Measurements from ENCODE around the gene HS6ST1.

The HS6ST1 gene

DNA sequence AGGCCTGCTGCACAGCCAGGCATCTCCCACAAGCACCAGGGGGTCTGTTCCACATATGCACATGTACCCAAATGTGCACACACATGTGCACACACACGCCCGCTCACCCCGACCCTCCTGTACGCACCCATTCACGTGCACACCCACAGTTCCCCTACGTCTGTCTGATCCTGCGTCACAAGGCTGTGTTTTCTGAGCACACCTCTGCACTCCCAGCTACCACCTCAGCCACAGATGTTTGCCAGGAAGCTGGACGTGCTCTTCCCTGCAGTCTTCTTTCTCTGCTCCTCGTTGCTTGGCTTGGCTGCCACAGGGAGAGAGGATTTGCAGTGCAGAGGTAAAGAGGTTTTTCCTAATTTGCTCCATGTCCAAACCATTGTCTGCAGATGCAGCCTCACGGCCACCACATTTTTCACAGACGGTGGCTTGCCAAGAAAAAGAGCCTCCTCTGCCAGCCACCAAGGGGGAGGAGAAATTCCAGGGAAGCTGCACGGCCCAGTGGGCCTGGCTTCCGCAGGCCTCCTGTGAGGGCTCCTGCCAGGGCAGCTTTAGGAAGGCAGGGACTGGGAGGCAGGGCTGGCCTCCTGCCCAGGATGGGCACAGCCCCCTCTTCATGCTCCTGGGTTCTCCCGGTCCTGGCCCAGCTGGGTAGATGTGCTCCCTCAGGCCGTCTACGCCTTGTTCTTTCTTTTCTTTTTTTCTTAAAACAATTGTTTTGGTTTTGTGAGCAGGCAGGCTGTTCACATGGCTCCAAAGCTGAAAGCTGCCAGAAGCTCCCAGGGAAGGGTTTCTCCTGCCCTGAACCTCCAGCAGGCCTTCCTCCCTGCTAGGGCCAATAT, 29.3 kb upstream of the HS6ST1 start:
- peak; percentile 85 for DNase-seq (ENCODE audit: low spot score)

DNA sequence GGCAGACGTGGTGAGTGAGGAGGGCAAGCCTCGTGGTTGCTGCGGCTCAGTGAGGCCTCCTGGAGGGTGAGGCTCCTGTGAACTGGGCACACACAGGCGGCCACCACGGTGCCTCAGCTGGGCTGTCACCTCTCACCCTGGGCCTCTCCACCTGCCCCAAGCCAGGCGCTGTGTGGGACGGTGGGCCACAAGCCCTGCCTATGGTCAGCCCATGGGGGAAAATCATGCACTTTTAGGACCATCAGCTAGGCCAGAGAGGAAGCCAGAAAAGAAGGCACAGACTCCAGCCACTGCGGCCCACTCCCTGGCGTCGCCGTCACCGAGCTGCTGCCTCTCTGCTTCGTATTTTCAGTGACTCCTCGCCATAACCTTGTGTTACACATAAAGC, 28.5 kb upstream of the HS6ST1 start:
- no peak for DNase-seq (ENCODE audit: low spot score)

DNA sequence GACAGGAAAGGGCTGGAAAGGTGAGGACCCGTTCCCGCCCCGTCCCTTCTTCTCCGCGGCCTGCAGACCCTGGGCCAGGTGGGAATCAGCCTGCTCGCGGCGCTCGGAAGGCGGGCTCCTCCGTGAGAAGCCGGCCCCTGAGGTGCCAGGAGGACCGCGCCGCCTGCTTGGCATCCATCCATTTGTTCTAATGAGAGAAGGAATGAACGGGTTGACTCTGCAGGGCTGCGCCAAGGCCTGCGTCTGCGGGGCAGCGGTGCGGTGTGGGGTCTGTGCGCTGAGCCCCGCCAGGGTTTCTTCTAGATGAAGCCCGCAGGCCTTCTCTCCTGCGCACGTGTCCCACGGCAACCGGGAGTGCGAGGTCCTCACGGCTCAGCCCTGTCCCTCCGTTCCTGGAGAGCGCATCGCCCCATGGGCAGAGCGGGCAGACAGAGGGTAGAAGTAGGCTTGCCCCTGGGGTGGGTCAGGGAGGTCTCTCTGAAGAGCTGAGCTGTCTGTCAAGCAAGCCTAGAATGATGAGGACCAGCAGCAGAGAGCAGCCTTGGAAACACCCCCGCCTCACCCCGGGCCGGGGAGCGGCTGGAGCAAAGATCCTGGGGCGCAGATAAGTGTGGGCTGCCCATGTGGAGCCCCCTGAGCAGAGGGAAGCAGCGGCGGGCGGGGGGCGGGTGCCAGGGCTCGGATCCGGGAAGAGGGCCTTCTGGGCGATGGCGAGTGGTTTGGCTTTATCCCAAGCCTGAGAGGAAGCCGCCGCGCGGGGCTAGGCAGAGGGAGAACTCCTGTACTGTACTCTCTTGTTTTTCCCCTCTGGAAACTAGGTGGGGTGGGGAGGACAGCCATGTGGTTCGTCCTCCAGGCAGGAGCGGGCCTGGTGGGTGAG, 27.9 kb upstream of the HS6ST1 start:
- no peak for DNase-seq (ENCODE audit: low spot score)

DNA sequence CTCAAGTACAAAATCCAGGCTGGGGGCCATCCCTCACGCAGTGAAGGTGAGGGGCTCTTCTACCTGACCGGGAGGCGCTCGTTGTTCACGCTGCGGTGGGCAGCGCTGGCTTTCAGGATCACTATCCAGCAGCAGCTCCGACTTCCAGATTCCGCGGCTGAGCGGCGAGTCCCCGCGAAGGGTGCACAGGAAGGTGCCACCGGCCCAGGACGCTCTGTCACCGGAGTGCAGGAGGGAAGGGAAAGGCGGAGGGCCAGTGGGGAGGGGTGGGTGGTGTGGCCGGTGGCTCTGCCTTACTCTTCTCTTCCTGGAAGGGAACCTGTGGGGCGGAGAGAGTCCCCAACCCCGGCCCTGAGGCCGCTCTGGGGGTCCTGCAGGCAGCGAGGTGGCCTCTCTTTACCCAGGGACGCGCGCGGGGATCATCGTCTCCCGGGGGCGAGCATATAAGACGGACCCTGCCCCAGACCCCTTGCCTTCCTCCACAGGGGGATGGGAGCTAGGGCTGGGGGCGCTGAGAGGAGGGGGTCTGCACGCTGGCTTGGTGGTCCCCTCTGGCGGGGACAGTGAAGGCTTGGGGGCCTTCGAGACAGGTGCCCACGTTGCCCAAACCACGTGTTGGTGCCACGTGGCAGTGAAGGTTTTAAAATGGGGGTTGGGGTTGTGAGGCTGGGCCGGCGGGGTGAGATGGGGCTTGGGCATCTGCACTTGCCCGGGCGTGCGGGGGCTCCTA, 26.9 kb upstream of the HS6ST1 start:
- DNase-seq (ENCODE audit: low spot score), result no peak

DNA sequence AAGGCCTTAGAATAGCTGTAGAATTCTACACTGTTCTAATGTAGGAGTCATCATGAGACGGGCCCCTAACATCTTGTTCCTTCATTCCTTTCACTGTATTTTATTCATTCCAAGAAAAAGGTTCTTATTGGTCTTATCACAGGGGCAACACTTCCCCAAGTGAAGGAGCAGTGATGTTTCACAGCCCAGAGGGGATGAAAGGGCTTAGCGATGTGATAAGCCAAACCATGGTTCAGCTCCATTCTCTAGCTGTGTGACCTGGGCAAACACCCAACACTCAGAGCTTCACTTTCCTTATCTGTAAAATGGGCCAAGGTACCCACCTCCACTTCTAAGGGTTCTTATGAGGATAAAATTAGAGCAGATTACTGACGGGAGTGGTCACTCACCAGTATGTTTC, 25.4 kb upstream of the HS6ST1 start:
- DNase-seq (ENCODE audit: low spot score), result no peak

DNA sequence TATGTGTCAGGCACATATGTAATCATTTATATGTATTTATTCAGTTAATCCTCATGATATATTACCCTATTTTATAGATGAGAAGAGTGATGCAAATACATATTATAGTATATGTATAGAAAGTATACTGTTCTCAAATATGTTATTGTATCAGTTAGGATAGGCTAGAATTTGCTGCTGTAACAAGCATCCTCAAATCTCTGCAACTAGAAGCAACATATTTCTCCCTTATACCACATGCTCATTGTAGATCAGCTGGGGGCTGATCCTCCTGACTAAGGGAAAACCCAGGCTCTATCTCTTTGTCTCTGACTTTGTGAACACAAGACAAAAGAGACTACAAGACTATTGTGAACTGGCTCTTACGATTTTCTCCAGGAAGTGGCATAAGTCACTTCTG, 24.8 kb upstream of the HS6ST1 start:
- no peak for DNase-seq (ENCODE audit: low spot score)

DNA sequence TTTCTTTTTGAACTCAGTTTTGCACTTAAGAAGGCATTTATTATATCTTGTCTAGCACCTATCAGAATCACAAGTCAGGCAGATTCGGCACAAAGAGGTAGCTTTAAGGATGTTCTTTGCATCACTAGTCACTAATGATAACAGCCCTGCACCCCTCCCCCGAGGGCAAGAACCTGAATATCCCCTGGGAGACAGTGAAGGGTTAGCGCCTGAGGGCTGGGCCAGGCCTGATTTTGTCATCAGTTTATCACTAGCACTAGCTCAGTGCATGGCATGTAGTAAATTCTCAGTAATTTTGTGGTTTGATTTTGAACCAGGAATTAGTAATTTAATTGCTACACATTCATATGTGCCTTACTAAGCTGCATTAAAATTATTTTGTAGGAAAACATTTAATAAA, 23.9 kb upstream of the HS6ST1 start:
- DNase-seq (ENCODE audit: low spot score), result no peak

GRCh38 chr2:128341621-128342020, 23.0 kb upstream of the HS6ST1 start:
- no peak for DNase-seq (ENCODE audit: low spot score)

DNA sequence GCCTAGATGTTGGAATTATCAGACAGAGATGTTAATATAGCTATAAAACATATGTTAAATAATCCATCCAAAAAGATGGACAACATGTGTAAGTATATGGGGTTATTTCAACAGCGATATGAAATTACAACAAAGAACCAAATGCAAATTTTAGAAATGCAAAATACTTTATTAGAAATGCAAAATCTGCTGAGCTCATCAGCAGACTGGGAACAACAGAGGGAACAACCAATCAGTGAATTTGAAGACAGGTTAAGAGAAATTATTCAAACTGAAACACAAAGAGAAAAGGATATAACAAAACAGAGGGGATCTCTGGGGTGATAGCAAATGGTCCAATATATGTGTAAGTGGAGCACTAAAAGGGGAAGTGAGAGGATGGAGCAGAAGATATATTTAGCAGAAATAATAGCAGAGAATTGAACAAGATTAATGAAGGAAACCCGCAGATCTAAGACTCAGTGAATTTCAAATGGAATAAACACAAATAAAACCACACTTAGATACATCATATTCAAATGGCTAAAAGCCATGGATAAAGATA, 13.5 kb upstream of the HS6ST1 start:
- no peak for DNase-seq (ENCODE audit: low spot score)

GRCh38 chr2:128330583-128330982, 11.9 kb upstream of the HS6ST1 start:
- DNase-seq (ENCODE audit: low spot score), result no peak

DNA sequence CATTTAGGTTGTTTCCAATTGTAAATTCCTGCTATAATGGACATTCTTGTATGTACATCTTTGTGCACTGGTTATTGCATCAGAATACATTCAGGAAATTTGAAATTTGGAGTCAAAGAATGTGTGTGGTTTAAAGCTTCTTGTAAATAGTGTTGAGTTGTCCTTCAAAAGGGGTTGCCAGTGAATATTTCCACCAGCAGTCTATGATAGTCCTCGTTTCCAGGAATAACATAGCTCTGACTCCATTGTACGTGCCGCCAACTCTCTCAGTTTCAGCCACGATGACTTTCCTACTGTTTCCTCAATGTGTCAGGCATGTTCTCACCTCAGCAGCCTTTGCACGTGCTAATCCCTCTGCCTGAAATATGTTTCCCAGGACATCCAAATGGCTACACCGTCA, 10.9 kb upstream of the HS6ST1 start:
- DNase-seq (ENCODE audit: low spot score), result no peak

DNA sequence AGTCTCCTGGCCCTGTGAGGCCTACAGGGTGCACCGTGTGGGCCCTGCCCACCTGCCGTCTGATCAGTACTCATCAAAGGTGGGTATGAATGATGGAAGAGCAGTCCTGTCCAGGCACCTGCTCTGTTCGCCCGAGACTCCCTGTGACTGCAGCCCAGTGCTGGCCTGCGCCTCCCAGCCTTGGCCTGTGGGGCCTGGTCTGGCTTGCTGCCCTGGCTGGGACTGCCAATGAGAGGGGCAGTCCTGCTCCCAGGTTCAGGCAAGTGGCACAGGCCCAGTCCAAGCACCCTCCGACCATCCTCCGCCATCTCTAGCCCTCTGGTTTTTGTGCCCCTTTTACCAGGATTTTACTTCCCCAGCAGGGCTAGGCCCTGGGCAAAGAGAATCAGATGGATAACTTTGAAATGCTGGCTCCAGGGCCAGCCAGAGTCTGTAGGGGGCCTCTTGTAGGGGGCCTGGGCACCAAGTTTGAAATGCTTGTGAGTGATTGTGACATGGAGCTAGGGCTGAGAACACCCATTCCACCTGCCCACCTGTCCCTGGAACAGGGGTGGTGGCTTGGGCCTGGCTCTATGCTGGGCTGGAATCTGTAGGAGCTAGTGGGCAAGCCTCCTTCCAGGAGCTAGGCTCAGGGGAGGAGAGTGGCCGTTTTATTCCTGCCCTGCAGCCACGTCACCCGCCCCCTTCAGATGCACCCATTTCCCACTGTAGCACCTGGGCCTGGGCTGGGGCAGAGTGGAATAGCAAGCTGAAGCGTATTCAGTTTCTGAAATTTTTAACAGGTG, 8.7 kb upstream of the HS6ST1 start:
- no peak for DNase-seq (ENCODE audit: low spot score)

DNA sequence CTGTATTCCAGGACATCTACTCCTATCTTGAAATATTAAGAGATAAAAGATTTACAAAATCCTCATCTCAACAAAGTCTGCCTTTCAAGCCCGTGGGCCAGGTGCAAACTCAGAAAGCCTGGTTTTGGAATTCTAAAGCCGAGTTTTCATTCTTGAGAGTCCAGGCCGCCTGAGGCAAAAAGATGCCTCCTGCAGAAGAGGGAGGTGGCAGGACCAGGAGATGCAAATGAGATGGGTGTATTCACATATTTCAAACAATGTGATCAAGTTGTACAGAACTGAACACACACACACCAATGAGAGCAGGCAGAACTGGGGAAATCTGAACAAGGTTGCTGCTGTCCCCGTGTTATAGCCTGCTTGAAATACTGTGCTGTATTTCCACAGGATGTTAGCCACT, 7.7 kb upstream of the HS6ST1 start:
- no peak for DNase-seq (ENCODE audit: low spot score)

GRCh38 chr2:128325611-128326181, 7.0 kb upstream of the HS6ST1 start:
- no peak for DNase-seq (ENCODE audit: low spot score)

DNA sequence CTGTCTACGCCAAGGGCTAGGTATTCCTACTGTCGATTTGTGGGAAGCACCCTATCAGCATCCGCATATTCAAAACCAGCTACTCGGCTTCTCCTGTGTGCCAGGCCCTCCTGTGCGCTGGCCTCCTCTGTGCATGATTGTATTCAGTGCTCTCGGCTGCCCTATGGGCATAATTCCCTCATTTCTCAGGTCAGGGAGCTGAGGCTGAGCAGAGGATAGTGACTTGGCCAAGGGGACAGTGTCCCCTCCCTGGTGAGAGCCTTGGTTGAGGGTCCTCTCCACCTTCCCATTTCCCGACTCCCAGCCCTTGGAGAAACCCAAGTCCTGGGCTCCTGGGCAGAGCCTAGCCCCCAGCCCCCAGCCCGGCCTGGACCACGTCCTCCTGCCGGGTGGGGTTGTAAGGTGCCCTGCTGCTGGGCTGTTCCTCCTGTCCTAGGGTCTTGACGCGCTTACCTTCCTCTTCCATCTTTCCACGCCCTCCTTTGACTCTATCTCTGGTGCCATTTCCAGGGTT, 6.3 kb upstream of the HS6ST1 start:
- DNase-seq (ENCODE audit: low spot score), result no peak

GRCh38 chr2:128324008-128324896, 5.6 kb upstream of the HS6ST1 start:
- no peak for DNase-seq (ENCODE audit: low spot score)

DNA sequence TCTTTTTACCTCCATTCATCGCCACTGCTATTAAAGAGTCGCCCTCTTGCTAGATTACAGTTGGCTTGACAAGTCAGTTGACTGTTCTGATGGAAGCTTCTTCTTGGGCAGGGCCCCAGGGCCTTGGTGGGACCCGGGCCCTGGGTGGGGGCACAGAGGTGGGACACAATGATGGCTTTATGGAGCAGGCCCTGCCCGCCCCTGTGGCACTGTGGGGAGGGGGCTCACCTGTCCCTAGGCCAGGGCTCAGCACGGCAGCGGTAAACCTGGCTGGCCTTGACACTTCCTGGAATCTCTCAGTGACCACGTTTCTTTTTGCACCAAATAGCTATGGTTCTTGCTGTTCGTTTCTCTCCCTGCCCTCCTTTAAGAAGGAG, 4.9 kb upstream of the HS6ST1 start:
- no peak for DNase-seq (ENCODE audit: low spot score)

GRCh38 chr2:128322715-128323554, 4.3 kb upstream of the HS6ST1 start:
- no peak for DNase-seq (ENCODE audit: low spot score)

All from Ammon's horn (tissue), 1 donor.